Measurements from ENCODE around the gene OR10V1. TPM values are rescaled to one million over a fixed set of nuclear protein-coding genes. Genes with fewer than 3 reads are reported as not detected.

The OR10V1 gene
- total and polyA plus RNA-seq, 2 donors from 2014 or later, result not detected

GRCh38 chr11:59754494-59754858, 40.8 kb upstream of the OR10V1 start:
- TF ChIP-seq CTCF (IDR thresholded peaks at IDR 0.05; ENCODE audit: borderline replicate concordance, extremely low read depth, insufficient read depth), result no peak
- Histone ChIP-seq H3K27me3 (ENCODE audit: control insufficient read depth, insufficient read depth, low read length) (no peaks in the 10 kb centered on the region), H3K4me3 (ENCODE audit: low read length in 3 of 3) (peak overlapping the region; percentile 73 to 97 (median 95)), H3K36me3 (ENCODE audit: control insufficient read depth in 2 of 3, insufficient read depth in 3 of 3, low read length in 3 of 3) (no peaks in the 10 kb centered on the region), H3K9ac (ENCODE audit: low read length in 3 of 3) (peak overlapping the region; percentile 62 to 83 (median 83)), H3K4me1 (ENCODE audit: control insufficient read depth in 2 of 3, insufficient read depth in 2 of 3, low read depth in 1 of 3, low read length in 3 of 3) (peaks cover 0 to 16% (median 14%) of the 10 kb centered on the region in 3 donors), H3K9me3 (ENCODE audit: control insufficient read depth in 2 of 3, insufficient read depth in 1 of 3, low read length in 3 of 3) (no peaks in the 10 kb centered on the region), H3K27ac (ENCODE audit: low read depth in 2 of 2, low read length in 2 of 2) (peak overlapping the region; percentile 95 to 96)
- intact Hi-C loops (cut with DNase I), result loop anchor here (5.0 kb wide), 1 partner anchor 48 kb away; no protein-coding TSS in a partner anchor
- peak in 3 of 5 donors; percentile 19 to 50 (median 25) for DNase-seq
- FAIRE-seq, result no peak

- TF ChIP-seq CTCF (IDR thresholded peaks at IDR 0.05; ENCODE audit: borderline replicate concordance, extremely low read depth, insufficient read depth), result peak; percentile 92
- Histone ChIP-seq H3K4me1 (ENCODE audit: control insufficient read depth in 2 of 3, insufficient read depth in 2 of 3, low read depth in 1 of 3, low read length in 3 of 3) (peaks cover 0 to 16% (median 12%) of the 10 kb centered on the region in 3 donors), H3K36me3 (ENCODE audit: control insufficient read depth in 2 of 3, insufficient read depth in 3 of 3, low read length in 3 of 3) (no peaks in the 10 kb centered on the region), H3K4me3 (ENCODE audit: low read length in 3 of 3) (peak overlapping the region; percentile 73 to 97 (median 95)), H3K9me3 (ENCODE audit: control insufficient read depth in 2 of 3, insufficient read depth in 1 of 3, low read length in 3 of 3) (no peaks in the 10 kb centered on the region), H3K9ac (ENCODE audit: low read length in 3 of 3) (peak overlapping the region in 2 of 3 donors; percentile 62 to 83), H3K27me3 (ENCODE audit: control insufficient read depth, insufficient read depth, low read length) (no peaks in the 10 kb centered on the region), H3K27ac (ENCODE audit: low read depth in 2 of 2, low read length in 2 of 2) (peak overlapping the region; percentile 95 to 96)
- no peak for FAIRE-seq
- intact Hi-C loops (cut with DNase I), result loop anchor here (5.0 kb wide), 1 partner anchor 48 kb away; no protein-coding TSS in a partner anchor
- peak; percentile 82 to 93 (median 88) for DNase-seq
These were observed 40.2 kb upstream of the OR10V1 start for GRCh38 chr11:59753650-59754493.

GRCh38 chr11:59746111-59746510, 32.5 kb upstream of the OR10V1 start:
- Histone ChIP-seq H3K9ac (ENCODE audit: low read length in 3 of 3) (no peak overlapping the region), H3K4me3 (ENCODE audit: low read length in 3 of 3) (no peak overlapping the region), H3K4me1 (ENCODE audit: control insufficient read depth in 2 of 3, insufficient read depth in 2 of 3, low read depth in 1 of 3, low read length in 3 of 3) (no peaks in the 10 kb centered on the region), H3K27ac (ENCODE audit: low read depth in 2 of 2, low read length in 2 of 2) (no peak overlapping the region), H3K9me3 (ENCODE audit: control insufficient read depth in 2 of 3, insufficient read depth in 1 of 3, low read length in 3 of 3) (no peaks in the 10 kb centered on the region), H3K36me3 (ENCODE audit: control insufficient read depth in 2 of 3, insufficient read depth in 3 of 3, low read length in 3 of 3) (no peaks in the 10 kb centered on the region), H3K27me3 (ENCODE audit: control insufficient read depth, insufficient read depth, low read length) (no peaks in the 10 kb centered on the region)
- DNase-seq (no peak), FAIRE-seq (no peak)
- no peak for TF ChIP-seq CTCF (IDR thresholded peaks at IDR 0.05; ENCODE audit: borderline replicate concordance, extremely low read depth, insufficient read depth)
- intact Hi-C loops (cut with DNase I), result no loop called here

Measured in kidney (tissue), 14 donors.